Measurements from ENCODE around the gene TESK2.
"Not testable (repeated sequence)": the region's sequence is repeated elsewhere in the genome, so short reads cannot be mapped to it uniquely, and the experiment has no call there.

The TESK2 gene

DNA sequence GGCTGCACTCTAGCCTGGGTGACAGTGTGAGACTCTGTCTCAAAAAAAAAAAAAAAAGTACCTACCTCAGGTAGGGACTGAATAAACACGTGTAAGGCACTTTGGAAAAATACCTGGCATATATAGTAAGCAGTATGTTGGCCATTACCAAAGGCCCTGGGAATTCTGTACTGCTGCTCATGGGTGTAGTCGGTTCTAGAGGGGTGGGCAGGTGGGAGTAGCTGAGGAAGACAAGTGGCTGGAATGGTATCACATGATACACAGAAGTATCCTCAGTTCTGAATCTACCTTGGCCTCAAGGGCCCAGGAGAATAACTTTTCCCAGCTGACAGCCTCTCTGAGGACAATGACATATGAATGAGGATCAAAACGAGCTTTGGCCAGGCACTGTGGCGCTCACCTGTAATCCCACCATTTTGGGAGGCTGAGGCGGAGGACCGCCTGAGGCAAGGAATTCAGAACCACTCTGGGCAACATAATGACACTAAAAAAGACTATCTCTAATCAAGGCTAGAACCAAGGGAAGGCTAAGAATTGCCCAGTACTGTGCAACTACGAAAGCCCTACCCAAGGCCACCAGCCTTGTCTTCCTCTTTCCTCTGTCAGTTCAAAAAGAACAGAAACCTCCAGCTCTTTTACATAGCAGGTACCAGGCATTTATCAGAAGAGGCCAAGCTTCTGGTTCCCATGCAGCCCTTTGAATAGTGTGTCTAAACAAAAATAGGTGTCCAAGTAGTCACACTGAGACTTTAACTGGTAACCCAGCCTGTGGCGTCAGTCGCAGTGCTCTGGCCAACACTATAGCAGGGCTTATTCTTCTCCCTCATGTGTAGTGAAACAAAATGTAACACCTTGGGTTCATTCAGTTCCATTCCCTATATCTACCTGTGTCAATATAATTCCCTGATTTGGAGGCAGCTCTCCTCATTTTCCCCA lies 19.3 kb upstream of the TESK2 start:
- no peak for DNase-seq (ENCODE audit: low read depth)

DNA sequence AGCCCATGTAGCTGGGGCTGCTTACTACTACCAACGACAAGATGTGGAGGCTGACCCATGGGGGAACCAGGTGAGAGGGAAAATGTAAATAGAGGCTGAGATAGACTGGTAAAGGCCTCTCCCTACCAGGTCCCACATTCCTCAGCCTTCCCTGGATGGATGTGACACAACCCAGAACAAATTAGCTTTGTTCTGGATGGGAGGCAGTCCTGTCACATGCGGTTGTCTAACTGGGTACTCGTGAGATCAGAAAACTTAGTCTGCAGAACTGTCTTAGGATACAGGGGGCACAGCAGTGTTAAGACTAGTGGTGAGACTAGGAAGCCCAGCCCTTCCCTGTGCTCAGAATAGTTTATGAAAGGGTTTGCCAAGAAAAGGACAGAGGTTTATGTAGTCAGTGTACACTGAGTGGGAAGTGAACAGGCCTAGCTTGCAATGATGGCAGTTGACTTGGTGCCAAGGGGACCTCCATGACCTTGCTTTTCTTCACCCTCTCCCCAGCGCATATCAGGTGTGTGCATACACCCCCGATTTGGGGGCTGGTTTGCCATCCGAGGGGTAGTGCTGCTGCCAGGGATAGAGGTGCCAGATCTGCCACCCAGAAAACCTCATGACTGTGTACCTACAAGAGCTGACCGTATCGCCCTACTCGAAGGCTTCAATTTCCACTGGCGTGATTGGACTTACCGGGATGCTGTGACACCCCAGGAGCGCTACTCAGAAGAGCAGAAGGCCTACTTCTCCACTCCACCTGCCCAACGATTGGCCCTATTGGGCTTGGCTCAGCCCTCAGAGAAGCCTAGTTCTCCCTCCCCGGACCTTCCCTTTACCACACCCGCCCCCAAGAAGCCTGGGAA lies 17.6 kb upstream of the TESK2 start:
- DNase-seq (ENCODE audit: low read depth): peak; percentile 29

- DNase-seq (ENCODE audit: low read depth): no peak
These were observed 16.9 kb upstream of the TESK2 start for GRCh38 chr1:45507893-45508292.

GRCh38 chr1:45507195-45507594 lies 16.2 kb upstream of the TESK2 start:
- no peak for DNase-seq (ENCODE audit: low read depth)

- DNase-seq (ENCODE audit: low read depth): no peak
These were observed 12.7 kb upstream of the TESK2 start for GRCh38 chr1:45503462-45504360.

- no peak for DNase-seq (ENCODE audit: low read depth)
These were observed 10.5 kb upstream of the TESK2 start for GRCh38 chr1:45501505-45501859.

- DNase-seq (ENCODE audit: low read depth): no peak
These were observed 8.4 kb upstream of the TESK2 start for GRCh38 chr1:45499415-45499769.

GRCh38 chr1:45498279-45498678 lies 7.3 kb upstream of the TESK2 start:
- DNase-seq (ENCODE audit: low read depth): no peak

- DNase-seq (ENCODE audit: low read depth): peak; percentile 67
These were observed 2.2 kb upstream of the TESK2 start for GRCh38 chr1:45493116-45493697.

DNA sequence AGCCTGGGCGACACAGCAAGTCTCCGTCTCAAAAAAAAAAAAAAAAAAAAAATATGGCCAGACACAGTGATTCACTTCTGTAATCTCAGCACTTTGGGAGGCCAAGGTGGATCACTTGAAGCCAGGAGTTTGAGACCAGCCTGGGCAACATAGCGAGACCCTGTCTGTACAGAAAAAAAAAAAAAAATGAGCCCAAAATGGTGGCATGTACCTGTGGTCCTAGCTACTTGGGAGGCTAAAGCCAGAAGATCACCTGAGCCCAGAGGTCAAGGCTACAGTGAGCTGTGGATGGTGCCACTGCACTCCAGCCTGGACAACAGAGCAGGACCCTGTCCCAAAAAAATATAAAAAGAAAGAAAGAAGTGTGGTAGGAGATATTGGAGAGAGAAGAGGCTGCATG lies 1.7 kb upstream of the TESK2 start:
- no peak for DNase-seq (ENCODE audit: low read depth)

DNA sequence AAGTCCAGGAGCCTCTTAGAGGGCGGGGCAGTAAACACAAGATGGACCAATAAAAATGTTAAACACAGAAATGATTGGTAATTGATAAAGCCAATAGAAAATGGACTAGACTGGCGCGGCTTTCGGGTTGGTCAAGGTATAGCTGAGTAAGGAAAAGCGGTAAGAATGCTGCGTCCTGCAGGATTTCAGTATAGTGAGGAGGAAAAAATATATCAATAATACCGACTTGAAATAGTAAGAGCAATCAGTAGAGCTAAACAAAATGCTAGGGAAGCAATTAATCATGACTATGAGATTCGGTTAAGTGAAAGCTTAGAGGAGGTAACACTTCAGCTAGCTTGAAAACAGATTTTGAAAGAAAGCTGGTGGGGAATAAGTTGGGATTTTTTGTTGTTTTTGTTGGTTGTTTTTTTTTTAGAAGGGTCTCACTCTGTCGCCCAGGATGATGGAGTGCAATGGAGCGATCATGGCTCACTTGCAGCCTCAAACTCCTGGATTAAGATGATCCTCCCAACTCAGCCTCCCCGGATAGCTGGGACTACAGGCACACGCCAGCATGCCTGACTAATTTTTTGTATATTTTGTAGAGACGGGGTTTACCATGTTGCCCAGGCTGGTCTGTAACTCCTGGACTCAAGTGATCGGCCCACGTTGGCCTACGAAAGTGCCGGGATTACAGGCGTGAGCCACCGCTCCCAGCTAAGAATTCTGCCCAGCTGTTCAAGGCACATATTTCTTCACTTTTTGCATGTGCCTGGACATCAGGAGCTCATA lies 711 bp upstream of the TESK2 start:
- DNase-seq (ENCODE audit: low read depth): no peak

DNA sequence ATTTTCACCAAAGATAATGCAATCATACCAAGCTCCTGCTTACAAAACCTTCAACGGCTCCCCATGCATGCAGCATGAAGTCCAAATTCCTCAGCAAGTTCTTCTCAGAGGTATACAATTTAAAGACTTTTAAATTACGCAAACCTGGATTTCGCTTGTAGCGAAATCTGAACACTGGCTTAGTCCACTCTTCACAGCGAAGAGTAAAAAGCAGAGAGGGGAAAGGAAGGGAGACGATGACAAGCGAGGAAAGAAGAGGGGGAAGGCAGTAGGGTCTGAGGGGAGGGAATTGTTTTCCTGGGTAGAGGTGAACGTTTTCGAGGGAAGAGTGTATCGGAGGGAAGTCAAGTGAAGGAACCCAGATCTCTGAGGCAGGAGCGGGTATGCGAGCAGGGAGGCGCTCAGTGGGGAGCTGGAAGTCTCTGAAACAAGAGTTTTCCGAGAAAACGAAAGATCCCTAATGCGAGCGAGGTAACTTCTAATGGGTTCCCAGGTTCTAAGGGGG lies 790 bp downstream of the TESK2 start:
- peak; percentile 32 for DNase-seq (ENCODE audit: low read depth)

DNA sequence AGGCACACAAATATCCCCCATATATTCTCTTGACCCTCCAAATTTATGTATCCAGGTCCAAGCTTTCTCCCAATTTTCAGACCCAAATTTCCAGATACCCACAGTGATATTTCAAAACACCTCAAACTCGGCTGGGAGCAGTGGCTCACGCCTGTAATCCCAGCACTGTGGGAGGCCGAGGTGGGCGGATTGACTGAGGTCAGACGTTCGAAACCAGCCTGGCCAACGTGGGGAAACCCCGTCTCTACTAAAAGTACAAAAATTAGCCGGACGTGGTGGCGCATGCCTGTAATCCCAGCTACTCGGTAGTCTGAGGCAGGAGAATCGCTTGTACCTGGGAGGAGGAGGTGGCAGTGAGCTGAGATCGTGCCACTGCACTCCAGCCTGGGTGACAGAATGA lies 1.6 kb downstream of the TESK2 start:
- not testable (repeated sequence) for DNase-seq (ENCODE audit: low read depth)

DNA sequence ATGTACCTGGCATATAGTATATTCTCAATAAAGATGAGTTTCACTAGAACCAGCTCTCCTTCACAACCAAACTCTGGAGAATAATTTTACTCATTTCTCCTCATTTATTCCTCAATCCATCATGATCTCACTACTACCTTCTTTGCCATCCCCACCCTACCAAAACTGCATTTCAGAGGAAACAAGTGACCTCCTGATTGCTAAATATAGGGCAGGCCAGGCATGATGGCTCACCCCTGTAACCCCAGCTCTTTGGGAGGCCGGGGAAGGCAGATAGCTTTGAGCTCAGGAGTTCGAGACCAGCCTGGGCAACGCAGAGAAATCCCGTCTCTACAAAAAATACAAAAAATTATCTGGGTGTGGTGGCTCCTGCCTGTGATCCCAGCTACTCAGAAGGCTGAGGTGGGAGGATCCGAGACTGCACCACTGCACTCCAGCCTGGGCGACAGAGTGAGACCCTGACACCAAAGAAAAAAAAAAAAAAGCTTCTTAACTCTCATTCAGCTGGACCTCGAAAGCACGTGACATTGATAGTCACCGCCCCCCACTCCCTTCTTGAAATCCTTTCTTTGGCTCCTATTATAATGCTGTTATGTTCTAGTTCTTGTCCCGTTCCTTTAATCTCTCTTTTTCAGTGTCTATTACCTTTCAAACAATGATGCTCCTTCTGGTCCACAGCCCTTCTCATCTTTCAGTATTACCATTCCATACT lies 2.1 kb downstream of the TESK2 start:
- no peak for DNase-seq (ENCODE audit: low read depth)

- no peak for DNase-seq (ENCODE audit: low read depth)
These were observed 5.0 kb downstream of the TESK2 start for GRCh38 chr1:45485949-45486348.

DNA sequence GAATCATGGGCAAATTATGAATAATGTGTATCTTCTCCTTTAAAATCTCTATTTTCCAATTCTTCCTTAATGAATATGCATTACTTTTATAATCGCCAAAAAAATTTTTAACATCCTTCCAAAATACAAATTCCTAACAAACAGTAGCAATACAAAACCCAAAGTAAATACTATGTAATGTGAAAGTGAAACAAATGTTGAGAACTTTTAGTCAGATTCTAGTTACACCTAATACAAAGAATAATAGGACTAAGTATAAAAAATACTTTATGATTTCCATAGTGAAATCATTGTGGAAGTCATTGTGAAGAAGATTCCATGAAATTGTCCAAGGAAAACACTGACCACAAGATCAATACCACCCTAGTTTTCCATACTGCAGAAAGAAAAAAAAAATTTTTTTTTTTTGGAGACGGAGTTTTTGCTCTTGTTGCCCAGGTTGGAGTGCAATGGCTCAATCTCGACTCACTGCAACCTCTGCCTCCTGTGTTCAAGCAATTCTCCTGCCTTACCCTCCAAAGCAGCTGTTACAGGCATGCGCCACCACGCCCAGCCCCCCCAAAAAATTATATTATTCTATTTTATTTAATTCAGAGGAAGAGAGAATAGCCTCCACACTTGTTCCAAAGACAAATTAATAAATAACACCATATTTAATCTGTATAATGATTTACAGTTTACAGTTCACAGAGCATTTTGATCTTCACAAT lies 11.8 kb downstream of the TESK2 start:
- no peak for DNase-seq (ENCODE audit: low read depth)

- DNase-seq (ENCODE audit: low read depth): no peak
These were observed 12.7 kb downstream of the TESK2 start for GRCh38 chr1:45478121-45478814.

- no peak for DNase-seq (ENCODE audit: low read depth)
These were observed 13.3 kb downstream of the TESK2 start for GRCh38 chr1:45477646-45478045.

DNA sequence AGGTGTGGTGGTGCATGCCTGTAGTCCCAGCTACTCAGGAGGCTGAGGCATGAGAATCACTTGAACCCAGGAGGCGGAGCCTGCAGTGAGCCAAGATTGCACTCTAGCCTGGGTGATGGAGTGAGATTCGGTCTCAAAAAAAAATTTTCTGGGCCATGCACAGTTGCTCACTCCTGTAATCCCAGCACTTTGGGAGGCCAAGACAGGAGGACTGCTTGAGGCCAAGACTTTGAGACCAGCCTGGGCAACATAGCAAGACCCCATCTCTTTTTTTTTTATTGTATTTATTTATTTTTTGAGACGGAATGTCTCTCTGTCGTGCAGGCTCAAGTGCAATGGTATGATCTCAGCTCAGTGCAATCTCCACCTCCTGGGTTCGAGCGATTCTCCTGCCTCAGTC lies 16.8 kb downstream of the TESK2 start:
- DNase-seq (ENCODE audit: low read depth): not testable (repeated sequence)

Measured in EH (cell line).